HCT116 (cell line): ENCODE measurements around the gene KIF26B.

Source experiments
- ATF3 ChIP-seq: IDR thresholded peaks from 2 replicates; pipeline ENCODE4 v1.6.1; 2012
- CTCF ChIP-seq, 3 experiments: fragments of 200-600 bp in 1 of 3; sonication (generic) in 1 of 3; IDR thresholded peaks in 2 of 3; conservative IDR thresholded peaks in 1 of 3; 2 replicates each; pipeline ENCODE4 v1.5.1; 2012 to 2017; ENCODE audit warnings: low read depth in 2 of 3, low read length in 2 of 3, antibody characterized with exemption in 1 of 3, borderline replicate concordance in 1 of 3, control low read depth in 1 of 3, mild to moderate bottlenecking in 1 of 3, mixed read lengths in 1 of 3, mixed run types in 1 of 3, moderate library complexity in 1 of 3; ENCODE audit not compliant: insufficient read depth in 1 of 3
- EZH2 ChIP-seq: fragments of 200-600 bp; sonication (generic); IDR thresholded peaks from 2 replicates; pipeline ENCODE4 v1.6.1; 2017; ENCODE audit warnings: antibody characterized with exemption, mixed run types
- FOSL1 ChIP-seq: IDR thresholded peaks from 2 replicates; pipeline ENCODE4 v1.6.1; 2012; ENCODE audit warnings: low read depth
- MAX ChIP-seq: IDR thresholded peaks from 2 replicates; pipeline ENCODE4 v1.6.1; 2012
- POLR2A ChIP-seq: IDR thresholded peaks from 2 replicates; pipeline ENCODE4 v1.7.0; 2011; ENCODE audit warnings: borderline replicate concordance; ENCODE audit not compliant: insufficient read depth, insufficient read length; ENCODE audit errors: extremely low read depth
- POLR2AphosphoS5 ChIP-seq: IDR thresholded peaks from 2 replicates; pipeline ENCODE4 v1.6.1; 2011; ENCODE audit warnings: mild to moderate bottlenecking, low read depth, low read length, moderate library complexity
- ZNF274 ChIP-seq: fragments of 200-500 bp; sonication (Bioruptor generic); IDR thresholded peaks from 2 replicates; pipeline ENCODE4 v1.6.1; 2014; ENCODE audit warnings: mild to moderate bottlenecking, low read depth, low read length, inconsistent platforms

GRCh38 chr1:245588116-245588639 lies 433.4 kb downstream of the KIF26B start:
- TF ChIP-seq CTCF (IDR thresholded peaks at IDR 0.05 in 2 of 3, conservative IDR thresholded peaks at IDR 0.05 in 1 of 3; ENCODE audit: borderline replicate concordance in 1 of 3, insufficient read depth in 1 of 3, low read depth in 2 of 3, low read length in 2 of 3) (no peak), MAX (no peak), ZNF274 (no peak), POLR2AphosphoS5 (no peak), POLR2A (no peak), ATF3 (no peak), EZH2 (no peak), FOSL1 (no peak)
